Gastrocnemius medialis (tissue), 4 donors: ENCODE results near the gene CACNA2D3. TPM values are rescaled to one million over a fixed set of nuclear protein-coding genes. Genes with fewer than 3 reads are reported as not detected.

Experiments used
- ATAC-seq, 2 donors: fragments of 150-250 bp; one replicate each; pipeline ENCODE4 v1.9.1; 2016
- DNase-seq, 2 donors: peaks; one replicate each; pipeline ENCODE4 v3.0.0-alpha.2; 2019
- H3K27ac ChIP-seq, 4 donors: fragments of 200-600 bp; sonication (generic); 1 replicate in 1 of 4; 2 replicates in 3 of 4; pipeline ENCODE4 v1.5.1; 2016 to 2018; ENCODE audit warnings: mild to moderate bottlenecking in 2 of 4, moderate library complexity in 1 of 4
- H3K27me3 ChIP-seq, 3 donors: fragments of 200-600 bp; sonication (generic) in 2 of 3; 1 replicate in 1 of 3; 2 replicates in 2 of 3; pipeline versions ENCODE4 v1.5.1 to v1.6.0; 2016 to 2019; ENCODE audit warnings: mild to moderate bottlenecking in 1 of 3, moderate library complexity in 1 of 3
- H3K36me3 ChIP-seq, 2 donors: fragments of 200-600 bp; sonication (generic) in 1 of 2; one replicate each; pipeline ENCODE4 v1.5.1; 2017 to 2018
- H3K4me1 ChIP-seq, 2 donors: fragments of 200-600 bp; sonication (generic) in 1 of 2; one replicate each; pipeline ENCODE4 v1.5.1; 2016 to 2017; ENCODE audit warnings: mild to moderate bottlenecking in 2 of 2
- H3K4me3 ChIP-seq, 4 donors: fragments of 200-600 bp; sonication (generic) in 3 of 4; 1 replicate in 1 of 4; 2 replicates in 3 of 4; pipeline ENCODE4 v1.5.1; 2016 to 2019; ENCODE audit warnings: mild to moderate bottlenecking in 2 of 4
- H3K9me3 ChIP-seq, 3 donors: fragments of 200-600 bp; sonication (generic) in 2 of 3; 1 replicate in 1 of 3; 2 replicates in 2 of 3; pipeline ENCODE4 v1.5.1; 2016 to 2019
- CTCF ChIP-seq, 5 experiments: fragments of 450-650 bp in 3 of 5; fragments of 200-600 bp in 2 of 5; sonication (generic) in 2 of 5; IDR thresholded peaks in 4 of 5; conservative IDR thresholded peaks in 1 of 5; 1 replicate in 4 of 5; 2 replicates in 1 of 5; pipeline ENCODE4 v1.5.1; 2016 to 2019; ENCODE audit warnings: antibody characterized with exemption in 5 of 5, mild to moderate bottlenecking in 3 of 5, moderate library complexity in 3 of 5
- POLR2A ChIP-seq, 2 donors: fragments of 450-650 bp; IDR thresholded peaks; one replicate each; pipeline ENCODE4 v1.6.1; 2017; ENCODE audit warnings: antibody characterized with exemption in 2 of 2, mild to moderate bottlenecking in 2 of 2, moderate library complexity in 2 of 2
- in situ Hi-C, 4 donors: fragments of 200-750 bp; cut with MboI; loops; one replicate each; pipeline versions ENCODE4 v1.15.0 to v1.8.0; 2017; ENCODE audit warnings: low sequenced_read_pairs in 4 of 4
- intact Hi-C: fragments of 100-400 bp; cut with DNase I; formaldehyde crosslinking; loops from one replicate; pipeline ENCODE4 v1.15.1; 2023; ENCODE audit warnings: low total_unique reads
- total RNA-seq, 4 donors: library from RNA; depleted of rRNA; stranded (reverse); fragments of >200 nt; gene quantifications; one replicate each; pipeline versions ENCODE4 v1.1.0 to v1.2.3, GENCODE V29; 2016

Gene CACNA2D3
- total RNA-seq, 4 donors from 2014 or later: 4.7 to 14.4 (median 7.1) TPM

DNA sequence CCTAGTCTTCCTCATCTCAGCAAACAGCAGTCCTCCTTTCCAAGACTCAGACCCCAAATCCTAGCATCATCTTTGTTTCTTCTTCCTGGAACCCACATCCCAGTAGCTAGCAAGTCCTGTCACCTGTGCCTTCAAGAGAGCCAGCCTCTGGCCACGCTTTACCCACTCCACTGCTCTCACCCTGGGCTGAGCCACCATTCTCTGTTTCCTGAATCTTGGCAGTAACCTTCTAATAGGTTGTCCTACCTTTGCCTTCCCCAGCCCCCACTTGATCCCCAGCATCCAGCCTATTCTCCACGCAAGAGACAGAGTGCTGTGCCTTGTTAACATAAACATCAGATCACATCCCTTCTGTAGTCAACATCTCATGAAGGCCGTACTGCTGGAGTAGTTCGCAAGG, 482.1 kb downstream of the CACNA2D3 start:
- Histone ChIP-seq H3K4me1 (peaks cover 23 to 24% of the 10 kb centered on the region in 2 donors), H3K9me3 (no peaks in the 10 kb centered on the region), H3K36me3 (no peaks in the 10 kb centered on the region), H3K4me3 (no peak overlapping the region), H3K27me3 (no peaks in the 10 kb centered on the region), H3K27ac (no peak overlapping the region)
- no peak for DNase-seq
- intact Hi-C loops: no loop called here
- ATAC-seq: no peak
- TF ChIP-seq POLR2A (IDR thresholded peaks at IDR 0.05): no peak
- no peak for TF ChIP-seq CTCF (IDR thresholded peaks at IDR 0.05 in 4 of 5, conservative IDR thresholded peaks at IDR 0.05 in 1 of 5)
- in situ Hi-C loops: no loop called here

GRCh38 chr3:54608041-54608440, 485.7 kb downstream of the CACNA2D3 start:
- Histone ChIP-seq H3K27ac (no peak overlapping the region), H3K27me3 (no peaks in the 10 kb centered on the region), H3K36me3 (no peaks in the 10 kb centered on the region), H3K9me3 (no peaks in the 10 kb centered on the region), H3K4me3 (no peak overlapping the region), H3K4me1 (peaks cover 6 to 8% of the 10 kb centered on the region in 2 donors)
- TF ChIP-seq POLR2A (IDR thresholded peaks at IDR 0.05) (no peak), CTCF (IDR thresholded peaks at IDR 0.05 in 4 of 5, conservative IDR thresholded peaks at IDR 0.05 in 1 of 5) (no peak)
- intact Hi-C loops: no loop called here
- DNase-seq (no peak), ATAC-seq (no peak)
- in situ Hi-C loops: no loop called here

DNA sequence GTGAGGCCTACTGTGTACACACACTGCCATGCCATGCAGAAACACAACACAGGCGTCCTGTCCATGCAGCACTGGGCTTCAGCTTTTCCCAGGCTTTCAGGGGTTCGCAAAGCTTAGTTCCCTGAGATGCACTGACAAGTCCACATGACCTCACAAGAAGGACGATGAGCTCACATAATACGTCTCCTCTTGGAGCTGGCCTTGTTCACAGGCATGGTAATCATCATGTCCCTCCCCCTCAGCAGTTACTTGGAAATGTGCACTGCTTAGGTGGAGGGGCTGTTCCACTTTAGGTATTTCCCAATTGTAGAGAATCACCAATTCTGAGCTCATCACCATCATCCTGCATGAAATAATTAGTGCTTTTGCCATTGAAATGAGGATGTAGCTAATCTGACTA, 496.7 kb downstream of the CACNA2D3 start:
- Histone ChIP-seq H3K4me1 (no peaks in the 10 kb centered on the region), H3K9me3 (no peaks in the 10 kb centered on the region), H3K4me3 (no peak overlapping the region), H3K36me3 (no peaks in the 10 kb centered on the region), H3K27me3 (no peaks in the 10 kb centered on the region), H3K27ac (no peak overlapping the region)
- intact Hi-C loops (no loop called here), in situ Hi-C loops (no loop called here)
- ATAC-seq (no peak), DNase-seq (no peak)
- TF ChIP-seq CTCF (IDR thresholded peaks at IDR 0.05 in 4 of 5, conservative IDR thresholded peaks at IDR 0.05 in 1 of 5) (no peak), POLR2A (IDR thresholded peaks at IDR 0.05) (no peak)

DNA sequence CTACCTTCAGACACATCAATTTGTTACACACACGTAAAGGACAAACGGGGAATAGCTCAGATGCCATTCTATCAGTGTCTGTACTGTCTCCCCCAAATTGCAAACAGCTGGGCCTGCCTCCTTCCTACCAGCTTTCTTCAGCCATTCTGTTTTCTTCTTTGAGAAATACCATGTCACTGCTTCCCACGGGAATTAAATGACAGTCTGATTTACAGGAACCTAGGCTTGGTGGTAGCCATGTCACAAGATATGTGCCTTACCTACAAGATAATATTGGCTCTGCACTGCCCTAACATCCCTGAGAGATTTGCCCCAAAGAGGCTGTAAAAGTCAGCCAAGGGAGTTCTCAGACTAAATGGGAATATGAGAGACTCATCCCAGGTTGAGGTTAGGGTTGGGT, 497.2 kb downstream of the CACNA2D3 start:
- DNase-seq (no peak), ATAC-seq (no peak)
- intact Hi-C loops: no loop called here
- H3K9me3 ChIP-seq: no peaks in the 10 kb centered on the region
- TF ChIP-seq POLR2A (IDR thresholded peaks at IDR 0.05) (no peak), CTCF (IDR thresholded peaks at IDR 0.05 in 4 of 5, conservative IDR thresholded peaks at IDR 0.05 in 1 of 5) (no peak)
- no peak overlapping the region for H3K27ac ChIP-seq
- no peaks in the 10 kb centered on the region for H3K36me3 ChIP-seq
- no peak overlapping the region for H3K4me3 ChIP-seq
- no peaks in the 10 kb centered on the region for H3K27me3 ChIP-seq
- in situ Hi-C loops: no loop called here
- H3K4me1 ChIP-seq: no peaks in the 10 kb centered on the region

- in situ Hi-C loops (no loop called here), intact Hi-C loops (no loop called here)
- Histone ChIP-seq H3K4me3 (no peak overlapping the region), H3K36me3 (no peaks in the 10 kb centered on the region), H3K27me3 (no peaks in the 10 kb centered on the region), H3K27ac (no peak overlapping the region), H3K9me3 (no peaks in the 10 kb centered on the region), H3K4me1 (no peaks in the 10 kb centered on the region)
- ATAC-seq: no peak
- TF ChIP-seq POLR2A (IDR thresholded peaks at IDR 0.05) (no peak), CTCF (IDR thresholded peaks at IDR 0.05 in 4 of 5, conservative IDR thresholded peaks at IDR 0.05 in 1 of 5) (no peak)
- DNase-seq: no peak
Measured at GRCh38 chr3:54621184-54621583, 498.8 kb downstream of the CACNA2D3 start.
